Mesenchymal stem cell (in vitro differentiated cells and primary cell): Measurements from ENCODE around the gene OLIG1.

Experiments used
- DNase-seq: peaks from one replicate; pipeline ENCODE4 v3.0.0-alpha.2; 2013
- H2AFZ ChIP-seq: one replicate; pipeline ENCODE4 v1.6.1; 2013; ENCODE audit warnings: low read depth, mild to moderate bottlenecking, control low read depth, inconsistent platforms, low read length, moderate library complexity
- H2AK5ac ChIP-seq: 2 replicates; pipeline ENCODE4 v1.6.1; 2013; ENCODE audit warnings: low read length, moderate library complexity, mild to moderate bottlenecking, inconsistent platforms; ENCODE audit not compliant: severe bottlenecking
- H2BK120ac ChIP-seq: one replicate; pipeline ENCODE4 v1.6.1; 2013; ENCODE audit warnings: low read depth, mild to moderate bottlenecking, inconsistent platforms, low read length, moderate library complexity
- H2BK12ac ChIP-seq, 2 experiments: one replicate each; pipeline ENCODE4 v1.6.1; 2013; ENCODE audit warnings: inconsistent platforms in 2 of 2, low read length in 2 of 2, mild to moderate bottlenecking in 2 of 2, moderate library complexity in 2 of 2, control low read depth in 1 of 2
- H2BK15ac ChIP-seq: one replicate; pipeline ENCODE4 v1.6.1; 2013; ENCODE audit warnings: mild to moderate bottlenecking, low read depth, inconsistent platforms; ENCODE audit not compliant: poor library complexity, severe bottlenecking
- H2BK5ac ChIP-seq: 2 replicates; pipeline ENCODE4 v1.6.1; 2013; ENCODE audit warnings: low read depth, mild to moderate bottlenecking, low read length, control low read depth, inconsistent platforms; ENCODE audit not compliant: poor library complexity, severe bottlenecking
- H3K14ac ChIP-seq, 2 experiments: one replicate each; pipeline ENCODE4 v1.6.1; 2013; ENCODE audit warnings: inconsistent platforms in 2 of 2, low read length in 2 of 2, control low read depth in 1 of 2, mild to moderate bottlenecking in 1 of 2, moderate library complexity in 1 of 2
- H3K18ac ChIP-seq, 2 experiments: one replicate each; pipeline ENCODE4 v1.6.1; 2013; ENCODE audit warnings: inconsistent platforms in 2 of 2, low read length in 2 of 2, control low read depth in 1 of 2, low read depth in 1 of 2, mild to moderate bottlenecking in 1 of 2
- H3K23ac ChIP-seq, 2 experiments: one replicate each; pipeline ENCODE4 v1.6.1; 2013; ENCODE audit warnings: inconsistent platforms in 2 of 2, low read length in 2 of 2, mild to moderate bottlenecking in 2 of 2, moderate library complexity in 2 of 2, control low read depth in 1 of 2
- H3K27ac ChIP-seq: 2 replicates; pipeline ENCODE4 v1.5.1; 2013; ENCODE audit warnings: mild to moderate bottlenecking, moderate library complexity, low read length, control low read depth, inconsistent platforms; ENCODE audit not compliant: poor library complexity, severe bottlenecking
- H3K27me3 ChIP-seq, 2 experiments: 2 replicates each; pipeline versions ENCODE4 v1.6.1 to v1.7.0; 2013; ENCODE audit warnings: low read length in 2 of 2, mild to moderate bottlenecking in 2 of 2, moderate library complexity in 2 of 2, control low read depth in 1 of 2, inconsistent platforms in 1 of 2; ENCODE audit not compliant: control insufficient read depth in 1 of 2, insufficient read depth in 1 of 2
- H3K36me3 ChIP-seq, 2 experiments: 2 replicates each; pipeline versions ENCODE4 v1.6.1 to v1.7.0; 2013; ENCODE audit warnings: low read length in 2 of 2, control low read depth in 1 of 2, inconsistent platforms in 1 of 2, low read depth in 1 of 2, mild to moderate bottlenecking in 1 of 2; ENCODE audit not compliant: insufficient read depth in 2 of 2, control insufficient read depth in 1 of 2
- H3K4ac ChIP-seq, 2 experiments: one replicate each; pipeline ENCODE4 v1.6.1; 2013; ENCODE audit warnings: inconsistent platforms in 2 of 2, low read length in 2 of 2, mild to moderate bottlenecking in 2 of 2, moderate library complexity in 2 of 2, control low read depth in 1 of 2, low read depth in 1 of 2
- H3K4me1 ChIP-seq: 2 replicates; pipeline ENCODE4 v1.6.1; 2013; ENCODE audit warnings: low read depth, low read length, control low read depth; ENCODE audit not compliant: control insufficient read depth, insufficient read depth
- H3K4me2 ChIP-seq: 2 replicates; pipeline ENCODE4 v1.6.1; 2013; ENCODE audit warnings: low read length, mild to moderate bottlenecking, inconsistent platforms; ENCODE audit not compliant: poor library complexity, severe bottlenecking
- H3K4me3 ChIP-seq, 2 experiments: 2 replicates each; pipeline versions ENCODE4 v1.5.1 to v1.7.0; 2013; ENCODE audit warnings: low read length in 2 of 2, mild to moderate bottlenecking in 2 of 2, control low read depth in 1 of 2, low read depth in 1 of 2; ENCODE audit not compliant: insufficient read depth in 1 of 2
- H3K79me1 ChIP-seq: replicated peaks from 2 replicates; pipeline ENCODE4 v1.6.1; 2013; ENCODE audit warnings: mild to moderate bottlenecking, control low read depth, low read length, inconsistent platforms; ENCODE audit not compliant: poor library complexity, severe bottlenecking
- H3K9ac ChIP-seq: 2 replicates; pipeline ENCODE4 v1.7.0; 2013; ENCODE audit warnings: mild to moderate bottlenecking, low read length, moderate library complexity
- H3K9me3 ChIP-seq: 2 replicates; pipeline ENCODE4 v1.7.0; 2013; ENCODE audit warnings: mild to moderate bottlenecking, low read length; ENCODE audit not compliant: control insufficient read depth
- H4K8ac ChIP-seq: one replicate; pipeline ENCODE4 v1.6.1; 2013; ENCODE audit warnings: inconsistent platforms, mild to moderate bottlenecking, low read length, moderate library complexity
- H4K91ac ChIP-seq: one replicate; pipeline ENCODE4 v1.6.1; 2013; ENCODE audit warnings: mild to moderate bottlenecking, low read length, inconsistent platforms
- WGBS: methylation state at CpG from one replicate; pipeline ENCODE4 v1.1.7; 2013; ENCODE audit warnings: mixed read lengths; 5-methylcytosine and 5-hydroxymethylcytosine counted together

Gene OLIG1

GRCh38 chr21:33042812-33043211 is 27.1 kb upstream of the OLIG1 start:
- Histone ChIP-seq H3K23ac (no peak overlapping the region), H2BK15ac (no peak overlapping the region), H3K18ac (peak overlapping the region in 1 of 2 experiments; percentile 75), H2BK120ac (no peak overlapping the region), H3K27me3 (peaks cover 9 to 16% of the 10 kb centered on the region in 2 experiments), H2AFZ (no peak overlapping the region), H4K91ac (no peak overlapping the region), H3K14ac (no peak overlapping the region), H4K8ac (no peak overlapping the region), H3K4me1 (peaks cover 4% of the 10 kb centered on the region), H2AK5ac (no peak overlapping the region), H2BK5ac (no peak overlapping the region), H3K36me3 (no peaks in the 10 kb centered on the region), H3K9me3 (no peaks in the 10 kb centered on the region), H3K9ac (no peak overlapping the region), H3K4me2 (no peak overlapping the region), H3K4me3 (no peak overlapping the region), H3K4ac (no peak overlapping the region), H3K27ac (no peak overlapping the region), H2BK12ac (no peak overlapping the region), H3K79me1 (no peaks in the 10 kb centered on the region)
- peak; percentile 80 for DNase-seq
- WGBS = 5% methylated on average over 3 of the region's 4 CpGs

- Histone ChIP-seq H3K9me3 (no peaks in the 10 kb centered on the region), H3K4me3 (no peak overlapping the region), H3K9ac (no peak overlapping the region), H2BK12ac (no peak overlapping the region), H3K27me3 (peaks cover 24 to 30% of the 10 kb centered on the region in 2 experiments), H3K4me1 (peaks cover 4% of the 10 kb centered on the region), H3K4ac (no peak overlapping the region), H2AK5ac (no peak overlapping the region), H3K27ac (no peak overlapping the region), H4K91ac (no peak overlapping the region), H2BK15ac (no peak overlapping the region), H2BK120ac (no peak overlapping the region), H3K79me1 (no peaks in the 10 kb centered on the region), H3K4me2 (no peak overlapping the region), H2BK5ac (no peak overlapping the region), H3K36me3 (no peaks in the 10 kb centered on the region), H3K18ac (no peak overlapping the region), H2AFZ (no peak overlapping the region), H4K8ac (no peak overlapping the region), H3K23ac (no peak overlapping the region), H3K14ac (no peak overlapping the region)
- DNase-seq = no peak
- WGBS = 83% methylated on average over 3 of the region's 8 CpGs
Observed at GRCh38 chr21:33046455-33046854, 23.5 kb upstream of the OLIG1 start.

DNA sequence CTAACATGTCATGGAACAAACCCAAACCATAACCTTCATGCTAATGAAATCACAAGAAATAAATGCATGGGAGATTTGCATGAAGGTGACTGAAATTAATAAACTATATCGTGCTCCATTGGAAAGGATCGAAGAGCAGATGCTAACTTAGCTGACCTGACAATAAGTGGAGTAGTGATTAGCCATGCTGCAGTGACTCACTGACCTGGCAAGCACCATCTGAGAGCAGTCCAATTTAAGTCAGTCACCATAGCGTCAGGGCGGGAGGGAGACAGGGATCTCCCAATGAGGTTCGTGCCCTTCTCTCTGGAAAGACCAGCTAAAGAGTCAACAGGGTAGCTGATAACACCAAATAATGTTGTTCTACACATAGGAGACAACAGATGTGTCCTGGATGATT is 22.7 kb upstream of the OLIG1 start:
- no peak overlapping the region for H4K91ac ChIP-seq
- no peak overlapping the region for H2BK15ac ChIP-seq
- H2BK12ac ChIP-seq = no peak overlapping the region
- H3K27ac ChIP-seq = no peak overlapping the region
- H3K4ac ChIP-seq = no peak overlapping the region
- H3K27me3 ChIP-seq = peaks cover 27 to 34% of the 10 kb centered on the region in 2 experiments
- no peaks in the 10 kb centered on the region for H3K9me3 ChIP-seq
- no peak overlapping the region for H3K4me3 ChIP-seq
- no peak for DNase-seq
- H3K23ac ChIP-seq = no peak overlapping the region
- 86% methylated on average over 5 of the region's 5 CpGs for WGBS
- no peak overlapping the region for H2BK120ac ChIP-seq
- H3K14ac ChIP-seq = no peak overlapping the region
- no peak overlapping the region for H3K18ac ChIP-seq
- H2AK5ac ChIP-seq = no peak overlapping the region
- no peak overlapping the region for H2BK5ac ChIP-seq
- peaks cover 4% of the 10 kb centered on the region for H3K4me1 ChIP-seq
- no peak overlapping the region for H2AFZ ChIP-seq
- no peak overlapping the region for H3K4me2 ChIP-seq
- no peak overlapping the region for H3K9ac ChIP-seq
- no peaks in the 10 kb centered on the region for H3K79me1 ChIP-seq
- no peaks in the 10 kb centered on the region for H3K36me3 ChIP-seq
- H4K8ac ChIP-seq = no peak overlapping the region

DNA sequence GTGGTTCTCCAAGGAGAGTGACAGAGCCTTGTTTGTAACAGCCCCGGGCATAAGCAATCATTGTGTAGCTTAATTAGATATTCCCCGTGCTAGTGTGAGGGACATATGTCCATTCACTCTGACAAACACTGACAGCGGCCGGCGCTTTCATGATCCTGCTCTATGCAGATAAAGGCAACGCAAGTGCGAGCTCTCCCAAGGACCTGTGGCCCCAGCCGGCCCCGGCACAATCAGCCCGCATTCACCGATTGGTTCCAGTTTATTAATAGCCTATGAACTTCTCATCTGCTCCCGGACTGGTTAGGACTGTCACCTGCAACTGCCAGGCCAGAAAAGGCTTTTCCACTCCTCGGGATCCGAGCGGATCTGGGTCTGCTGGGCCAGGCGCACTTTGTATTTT is 18.0 kb upstream of the OLIG1 start:
- H2AK5ac ChIP-seq = no peak overlapping the region
- no peak for DNase-seq
- no peaks in the 10 kb centered on the region for H3K79me1 ChIP-seq
- H2AFZ ChIP-seq = no peak overlapping the region
- no peaks in the 10 kb centered on the region for H3K36me3 ChIP-seq
- H3K4me3 ChIP-seq = no peak overlapping the region
- no peak overlapping the region for H4K8ac ChIP-seq
- no peak overlapping the region for H3K18ac ChIP-seq
- H3K4me2 ChIP-seq = no peak overlapping the region
- no peak overlapping the region for H2BK12ac ChIP-seq
- H3K27me3 ChIP-seq = peaks cover 51 to 62% of the 10 kb centered on the region in 2 experiments
- no peaks in the 10 kb centered on the region for H3K9me3 ChIP-seq
- H2BK15ac ChIP-seq = no peak overlapping the region
- H2BK120ac ChIP-seq = no peak overlapping the region
- no peak overlapping the region for H2BK5ac ChIP-seq
- no peak overlapping the region for H3K14ac ChIP-seq
- no peak overlapping the region for H3K27ac ChIP-seq
- no peak overlapping the region for H3K4ac ChIP-seq
- 94% methylated on average over 16 of the region's 16 CpGs for WGBS
- H4K91ac ChIP-seq = no peak overlapping the region
- H3K4me1 ChIP-seq = no peaks in the 10 kb centered on the region
- H3K9ac ChIP-seq = no peak overlapping the region
- H3K23ac ChIP-seq = no peak overlapping the region
